SK-N-SH (cell line): ENCODE data around the gene CFAP100.

ENCODE experiments used
- EP300 ChIP-seq, 2 experiments: IDR thresholded peaks; 2 replicates each; pipeline versions ENCODE4 v1.4.0 to v1.6.1; 2012; ENCODE audit warnings: borderline replicate concordance in 1 of 2, low read depth in 1 of 2, low read length in 1 of 2
- EZH2phosphoT487 ChIP-seq: fragments of 200-600 bp; sonication (generic); IDR thresholded peaks from 2 replicates; pipeline ENCODE4 v1.6.1; 2017; ENCODE audit warnings: low read depth, mixed run types, mild to moderate bottlenecking, antibody characterized with exemption, moderate library complexity, borderline replicate concordance
- POLR2AphosphoS5 ChIP-seq: IDR thresholded peaks from 2 replicates; pipeline ENCODE4 v1.6.1; 2012; ENCODE audit warnings: low read depth, low read length
- RAD21 ChIP-seq: IDR thresholded peaks from 2 replicates; pipeline ENCODE4 v1.6.1; 2012; ENCODE audit warnings: mild to moderate bottlenecking, low read length
- TF ChIP-seq, protein P1 (sequence below): fragments of 200-600 bp; sonication (generic); IDR thresholded peaks from 2 replicates; pipeline ENCODE4 v1.6.1; 2017; ENCODE audit warnings: antibody characterized with exemption, mild to moderate bottlenecking, moderate library complexity

DNA sequence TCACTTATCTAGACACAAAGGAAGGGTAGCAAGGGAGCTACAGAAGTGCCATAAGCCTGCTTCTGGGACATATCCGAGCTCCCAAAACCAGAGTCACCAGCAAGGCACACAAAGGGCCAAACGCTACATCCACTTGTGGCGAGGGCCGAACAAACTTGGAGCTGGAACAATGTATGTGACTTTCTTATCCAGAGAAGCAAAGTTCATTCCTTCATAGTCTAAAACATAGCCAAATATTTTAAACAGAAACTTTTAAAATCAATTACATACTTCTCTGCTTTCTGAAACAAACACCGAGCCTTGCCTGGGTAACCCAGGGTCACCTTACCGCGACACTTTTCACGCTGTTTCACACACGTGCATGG, 65.0 kb downstream of the CFAP100 start:
- TF ChIP-seq RAD21 (no peak), EP300 (IDR thresholded peaks at IDR 0.05; ENCODE audit: borderline replicate concordance in 1 of 2, low read depth in 1 of 2, low read length in 1 of 2) (no peak), POLR2AphosphoS5 (no peak), EZH2phosphoT487 (no peak)
- TF ChIP-seq, protein P1, sequence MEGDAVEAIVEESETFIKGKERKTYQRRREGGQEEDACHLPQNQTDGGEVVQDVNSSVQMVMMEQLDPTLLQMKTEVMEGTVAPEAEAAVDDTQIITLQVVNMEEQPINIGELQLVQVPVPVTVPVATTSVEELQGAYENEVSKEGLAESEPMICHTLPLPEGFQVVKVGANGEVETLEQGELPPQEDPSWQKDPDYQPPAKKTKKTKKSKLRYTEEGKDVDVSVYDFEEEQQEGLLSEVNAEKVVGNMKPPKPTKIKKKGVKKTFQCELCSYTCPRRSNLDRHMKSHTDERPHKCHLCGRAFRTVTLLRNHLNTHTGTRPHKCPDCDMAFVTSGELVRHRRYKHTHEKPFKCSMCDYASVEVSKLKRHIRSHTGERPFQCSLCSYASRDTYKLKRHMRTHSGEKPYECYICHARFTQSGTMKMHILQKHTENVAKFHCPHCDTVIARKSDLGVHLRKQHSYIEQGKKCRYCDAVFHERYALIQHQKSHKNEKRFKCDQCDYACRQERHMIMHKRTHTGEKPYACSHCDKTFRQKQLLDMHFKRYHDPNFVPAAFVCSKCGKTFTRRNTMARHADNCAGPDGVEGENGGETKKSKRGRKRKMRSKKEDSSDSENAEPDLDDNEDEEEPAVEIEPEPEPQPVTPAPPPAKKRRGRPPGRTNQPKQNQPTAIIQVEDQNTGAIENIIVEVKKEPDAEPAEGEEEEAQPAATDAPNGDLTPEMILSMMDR, result no peak
